H9 (cell line): Measurements from ENCODE around the gene PHACTR2. TPM values are rescaled to one million over a fixed set of nuclear protein-coding genes. Genes with fewer than 3 reads are reported as not detected.

ENCODE experiments used
- DNase-seq: peaks from one replicate; pipeline ENCODE4 v3.0.0-alpha.2; 2017
- H2AFZ ChIP-seq: one replicate; pipeline ENCODE4 v1.6.1; 2013; ENCODE audit warnings: mild to moderate bottlenecking, low read length, control low read depth, moderate library complexity
- H2AK5ac ChIP-seq: 2 replicates; pipeline ENCODE4 v1.6.1; 2013; ENCODE audit warnings: low read length, control low read depth, mixed read lengths; ENCODE audit not compliant: insufficient read length
- H2BK120ac ChIP-seq: one replicate; pipeline ENCODE4 v1.6.1; 2013; ENCODE audit warnings: low read depth, mild to moderate bottlenecking, low read length, control low read depth, inconsistent platforms; ENCODE audit not compliant: poor library complexity, severe bottlenecking
- H2BK12ac ChIP-seq: 2 replicates; pipeline ENCODE4 v1.6.1; 2013; ENCODE audit warnings: low read length, control low read depth, mixed read lengths, low read depth; ENCODE audit not compliant: insufficient read length
- H2BK15ac ChIP-seq: 2 replicates; pipeline ENCODE4 v1.6.1; 2013; ENCODE audit warnings: low read depth, low read length, control low read depth
- H2BK20ac ChIP-seq: one replicate; pipeline ENCODE4 v1.6.1; 2013; ENCODE audit warnings: low read depth, mild to moderate bottlenecking, low read length, control low read depth, inconsistent platforms; ENCODE audit not compliant: poor library complexity, severe bottlenecking
- H2BK5ac ChIP-seq: 2 replicates; pipeline ENCODE4 v1.6.1; 2013; ENCODE audit warnings: low read length, control low read depth, mixed read lengths; ENCODE audit not compliant: insufficient read length
- H3K14ac ChIP-seq: 2 replicates; pipeline ENCODE4 v1.6.1; 2013; ENCODE audit warnings: low read length, control low read depth; ENCODE audit not compliant: insufficient read depth
- H3K18ac ChIP-seq: 2 replicates; pipeline ENCODE4 v1.6.1; 2013; ENCODE audit warnings: low read depth, mild to moderate bottlenecking, mixed read lengths, low read length, control low read depth; ENCODE audit not compliant: insufficient read length
- H3K23ac ChIP-seq: 2 replicates; pipeline ENCODE4 v1.6.1; 2013; ENCODE audit warnings: low read length, control low read depth, mixed read lengths, low read depth; ENCODE audit not compliant: insufficient read length
- H3K23me2 ChIP-seq: 2 replicates; pipeline ENCODE4 v1.6.1; 2013; ENCODE audit warnings: low read depth, mild to moderate bottlenecking, mixed read lengths, low read length, control low read depth; ENCODE audit not compliant: insufficient read length, poor library complexity, severe bottlenecking
- H3K27ac ChIP-seq: 2 replicates; pipeline ENCODE4 v1.5.1; 2013; ENCODE audit warnings: low read length, control low read depth, mixed read lengths, low read depth; ENCODE audit not compliant: insufficient read length
- H3K27me3 ChIP-seq: 2 replicates; pipeline ENCODE4 v1.6.1; 2013; ENCODE audit warnings: low read length, control low read depth, inconsistent platforms; ENCODE audit not compliant: insufficient read depth
- H3K4ac ChIP-seq: 2 replicates; pipeline ENCODE4 v1.6.1; 2013; ENCODE audit warnings: low read depth, mild to moderate bottlenecking, control low read depth, inconsistent platforms, low read length, moderate library complexity
- H3K4me1 ChIP-seq: 2 replicates; pipeline ENCODE4 v1.6.1; 2013; ENCODE audit warnings: low read length, control low read depth, inconsistent platforms; ENCODE audit not compliant: insufficient read depth
- H3K4me2 ChIP-seq: 2 replicates; pipeline ENCODE4 v1.6.1; 2013; ENCODE audit warnings: low read length, control low read depth, mixed read lengths; ENCODE audit not compliant: insufficient read length, insufficient read depth
- H3K56ac ChIP-seq: 2 replicates; pipeline ENCODE4 v1.6.1; 2013; ENCODE audit warnings: low read depth, mild to moderate bottlenecking, mixed read lengths, low read length, control low read depth; ENCODE audit not compliant: insufficient read length
- H3K79me1 ChIP-seq: 2 replicates; pipeline ENCODE4 v1.6.1; 2013; ENCODE audit warnings: low read depth, mild to moderate bottlenecking, moderate library complexity, low read length, control low read depth, inconsistent platforms; ENCODE audit not compliant: insufficient read depth, poor library complexity, severe bottlenecking
- H3K79me2 ChIP-seq: 2 replicates; pipeline ENCODE4 v1.6.1; 2013; ENCODE audit warnings: low read length, control low read depth, inconsistent platforms; ENCODE audit not compliant: insufficient read depth
- H3K9ac ChIP-seq: 2 replicates; pipeline ENCODE4 v1.6.1; 2013; ENCODE audit warnings: low read length, control low read depth, mixed read lengths; ENCODE audit not compliant: insufficient read length; ENCODE audit errors: extremely low read depth
- H3K9me3 ChIP-seq: one replicate; pipeline ENCODE4 v1.6.1; 2013; ENCODE audit warnings: low read depth, low read length, inconsistent platforms; ENCODE audit not compliant: control insufficient read depth
- H3T11ph ChIP-seq: one replicate; pipeline ENCODE4 v1.6.1; 2013; ENCODE audit warnings: mild to moderate bottlenecking, low read length, control low read depth, inconsistent platforms
- H4K20me1 ChIP-seq: one replicate; pipeline ENCODE4 v1.6.1; 2013; ENCODE audit not compliant: control insufficient read depth, insufficient read length, insufficient read depth
- H4K5ac ChIP-seq: 2 replicates; pipeline ENCODE4 v1.6.1; 2013; ENCODE audit warnings: low read depth, mild to moderate bottlenecking, mixed read lengths, low read length, control low read depth; ENCODE audit not compliant: insufficient read length
- H4K8ac ChIP-seq: replicated peaks from 2 replicates; pipeline ENCODE4 v1.6.1; 2013; ENCODE audit warnings: low read length, control low read depth, mixed read lengths, low read depth; ENCODE audit not compliant: insufficient read length
- H4K91ac ChIP-seq: 2 replicates; pipeline ENCODE4 v1.6.1; 2013; ENCODE audit warnings: low read depth, mild to moderate bottlenecking, moderate library complexity, mixed read lengths, low read length, control low read depth; ENCODE audit not compliant: insufficient read length
- H3K27ac Mint-ChIP-seq, 3 experiments: 2 replicates in 2 of 3; 3 replicates in 1 of 3; pipeline ENCODE4 v1.8.0; 2020 to 2021; ENCODE audit warnings: mixed read lengths in 3 of 3, mild to moderate bottlenecking in 1 of 3, moderate library complexity in 1 of 3
- H3K27me3 Mint-ChIP-seq: 2 replicates; pipeline ENCODE4 v1.8.0; 2021; ENCODE audit warnings: low read depth, mild to moderate bottlenecking, moderate library complexity, mixed read lengths
- H3K36me3 Mint-ChIP-seq, 3 experiments: 2 replicates in 2 of 3; 3 replicates in 1 of 3; pipeline ENCODE4 v1.8.0; 2020 to 2021; ENCODE audit warnings: low read depth in 3 of 3, mixed read lengths in 3 of 3; ENCODE audit not compliant: insufficient read depth in 1 of 3
- H3K4me1 Mint-ChIP-seq, 2 experiments: 2 replicates each; pipeline ENCODE4 v1.8.0; 2020; ENCODE audit warnings: mixed read lengths in 2 of 2
- H3K4me3 Mint-ChIP-seq, 2 experiments: 2 replicates in 1 of 2; 3 replicates in 1 of 2; pipeline ENCODE4 v1.8.0; 2020 to 2021; ENCODE audit warnings: mild to moderate bottlenecking in 2 of 2, mixed read lengths in 2 of 2, moderate library complexity in 1 of 2
- H3K9me3 Mint-ChIP-seq, 2 experiments: 2 replicates in 1 of 2; 3 replicates in 1 of 2; pipeline ENCODE4 v1.8.0; 2020; ENCODE audit warnings: mild to moderate bottlenecking in 2 of 2, mixed read lengths in 2 of 2, moderate library complexity in 1 of 2
- WGBS: extraction: QIAGEN DNeasy Blood & Tissue Kit; methylation state at CpG from one replicate; pipeline ENCODE4 v1.1.7; 2013; ENCODE audit warnings: missing lambda C conversion rate, low lambda C conversion rate, mixed read lengths; ENCODE audit not compliant: insufficient read length; ENCODE audit errors: extremely low coverage; 5-methylcytosine and 5-hydroxymethylcytosine counted together
- total RNA-seq: library from RNA; stranded (reverse); gene quantifications from 2 replicates; pipeline ENCODE4 v1.2.1, GENCODE V29; 2021
- TF ChIP-seq, protein P1 (sequence below): fragments of 200-600 bp; sonication (generic); conservative IDR thresholded peaks from 3 replicates; pipeline ENCODE4 v1.8.0; 2021; ENCODE audit warnings: antibody characterized with exemption, mild to moderate bottlenecking

The PHACTR2 gene
- total RNA-seq, 1 experiment from 2014 or later, result 131 TPM

DNA sequence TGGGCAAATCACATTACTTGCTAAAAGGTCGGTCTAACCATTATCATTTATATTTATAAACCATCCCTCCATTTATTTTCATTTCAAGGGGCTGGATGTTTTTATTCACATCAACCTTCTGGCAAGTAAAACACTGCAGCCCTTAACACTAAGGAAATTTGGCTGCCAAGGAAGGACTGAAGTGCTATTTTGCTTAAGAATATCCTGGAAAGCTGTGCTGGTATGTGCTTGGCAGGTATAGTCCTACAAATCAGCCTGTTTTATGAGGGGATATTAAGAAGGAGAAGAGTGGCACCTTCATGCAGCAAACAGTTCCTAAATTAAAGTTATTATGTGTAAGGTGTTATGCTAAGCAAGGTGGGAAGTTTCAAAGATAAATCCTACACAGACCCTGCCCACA is 9.8 kb downstream of the PHACTR2 start:
- Mint-ChIP-seq H3K27ac (peak overlapping the region in 1 of 3 experiments; percentile 37; a peak in 2 of 7 replicates), H3K4me1 (peaks cover 50 to 63% of the 10 kb centered on the region in 2 experiments), H3K27me3 (no peaks in the 10 kb centered on the region), H3K9me3 (peaks cover 4 to 8% of the 10 kb centered on the region in 2 experiments; a peak in 4 of 5 replicates), H3K36me3 (peaks cover 15 to 26% (median 24%) of the 10 kb centered on the region in 3 experiments), H3K4me3 (no peak overlapping the region)
- no peaks in the 10 kb centered on the region for H3K23me2 ChIP-seq
- no peak overlapping the region for H4K5ac ChIP-seq
- H3K79me1 ChIP-seq, result peaks cover 3% of the 10 kb centered on the region
- H3K18ac ChIP-seq, result no peak overlapping the region
- H2BK5ac ChIP-seq, result no peak overlapping the region
- no peak overlapping the region for H3K23ac ChIP-seq
- DNase-seq, result no peak
- peaks cover 22% of the 10 kb centered on the region for H3K79me2 ChIP-seq
- no peaks in the 10 kb centered on the region for H3K27me3 ChIP-seq
- H2BK12ac ChIP-seq, result no peak overlapping the region
- H2AK5ac ChIP-seq, result no peak overlapping the region
- TF ChIP-seq, protein P1, sequence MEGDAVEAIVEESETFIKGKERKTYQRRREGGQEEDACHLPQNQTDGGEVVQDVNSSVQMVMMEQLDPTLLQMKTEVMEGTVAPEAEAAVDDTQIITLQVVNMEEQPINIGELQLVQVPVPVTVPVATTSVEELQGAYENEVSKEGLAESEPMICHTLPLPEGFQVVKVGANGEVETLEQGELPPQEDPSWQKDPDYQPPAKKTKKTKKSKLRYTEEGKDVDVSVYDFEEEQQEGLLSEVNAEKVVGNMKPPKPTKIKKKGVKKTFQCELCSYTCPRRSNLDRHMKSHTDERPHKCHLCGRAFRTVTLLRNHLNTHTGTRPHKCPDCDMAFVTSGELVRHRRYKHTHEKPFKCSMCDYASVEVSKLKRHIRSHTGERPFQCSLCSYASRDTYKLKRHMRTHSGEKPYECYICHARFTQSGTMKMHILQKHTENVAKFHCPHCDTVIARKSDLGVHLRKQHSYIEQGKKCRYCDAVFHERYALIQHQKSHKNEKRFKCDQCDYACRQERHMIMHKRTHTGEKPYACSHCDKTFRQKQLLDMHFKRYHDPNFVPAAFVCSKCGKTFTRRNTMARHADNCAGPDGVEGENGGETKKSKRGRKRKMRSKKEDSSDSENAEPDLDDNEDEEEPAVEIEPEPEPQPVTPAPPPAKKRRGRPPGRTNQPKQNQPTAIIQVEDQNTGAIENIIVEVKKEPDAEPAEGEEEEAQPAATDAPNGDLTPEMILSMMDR, result no peak
- no peak overlapping the region for H2BK20ac ChIP-seq
- no CpG with 5 or more reads among the region's 1 CpG for WGBS
- H2BK120ac ChIP-seq, result no peak overlapping the region
- H4K91ac ChIP-seq, result no peak overlapping the region
- no peak overlapping the region for H3K4ac ChIP-seq
- no peak overlapping the region for H3K9ac ChIP-seq
- no peak overlapping the region for H3K27ac ChIP-seq
- H3K4me2 ChIP-seq, result no peak overlapping the region
- H3T11ph ChIP-seq, result no peak overlapping the region
- H4K8ac ChIP-seq, result no peak overlapping the region
- no peak overlapping the region for H3K14ac ChIP-seq
- H3K56ac ChIP-seq, result no peak overlapping the region
- no peaks in the 10 kb centered on the region for H4K20me1 ChIP-seq
- no peak overlapping the region for H2BK15ac ChIP-seq
- H3K9me3 ChIP-seq, result no peaks in the 10 kb centered on the region
- H3K4me1 ChIP-seq, result peaks cover 12% of the 10 kb centered on the region; the same call in 1 of the 2 replicates
- H2AFZ ChIP-seq, result no peak overlapping the region
